ENCODE measurements around the gene BORCS8.

Gene BORCS8

GRCh38 chr19:19162495-19162894 is 29.5 kb downstream of the BORCS8 start:
- DNase-seq: no peak
- no peak overlapping the region for H3K27ac ChIP-seq
- H3K4me3 ChIP-seq (ENCODE audit: low read depth, low read length): no peak overlapping the region
- no peaks in the 10 kb centered on the region for H3K27me3 ChIP-seq (replicated peaks)
- no peak for TF ChIP-seq CTCF (IDR thresholded peaks at IDR 0.05; ENCODE audit: low read depth, low read length, missing control alignments)
- no peaks in the 10 kb centered on the region for H3K36me3 ChIP-seq (replicated peaks)
- in situ Hi-C loops (cut with HindIII; ENCODE audit: low pct_ligation_motif_present, low sequenced_read_pairs): no loop called here

- DNase-seq: no peak
- in situ Hi-C loops (cut with HindIII; ENCODE audit: low pct_ligation_motif_present, low sequenced_read_pairs): no loop called here
- Histone ChIP-seq H3K36me3 (replicated peaks) (no peaks in the 10 kb centered on the region), H3K27ac (no peak overlapping the region), H3K27me3 (replicated peaks) (no peaks in the 10 kb centered on the region), H3K4me3 (ENCODE audit: low read depth, low read length) (no peak overlapping the region)
- TF ChIP-seq CTCF (IDR thresholded peaks at IDR 0.05; ENCODE audit: low read depth, low read length, missing control alignments): no peak
Measured at GRCh38 chr19:19160461-19161035, 31.4 kb downstream of the BORCS8 start.

GRCh38 chr19:19159534-19159933 is 32.4 kb downstream of the BORCS8 start:
- H3K36me3 ChIP-seq (replicated peaks): no peaks in the 10 kb centered on the region
- no peak for TF ChIP-seq CTCF (IDR thresholded peaks at IDR 0.05; ENCODE audit: low read depth, low read length, missing control alignments)
- no peak for DNase-seq
- no peak overlapping the region for H3K27ac ChIP-seq
- in situ Hi-C loops (cut with HindIII; ENCODE audit: low pct_ligation_motif_present, low sequenced_read_pairs): no loop called here
- H3K27me3 ChIP-seq (replicated peaks): no peaks in the 10 kb centered on the region
- H3K4me3 ChIP-seq (ENCODE audit: low read depth, low read length): no peak overlapping the region

- Histone ChIP-seq H3K4me3 (ENCODE audit: low read depth, low read length) (no peak overlapping the region), H3K36me3 (replicated peaks) (no peaks in the 10 kb centered on the region), H3K27ac (no peak overlapping the region), H3K27me3 (replicated peaks) (no peaks in the 10 kb centered on the region)
- TF ChIP-seq CTCF (IDR thresholded peaks at IDR 0.05; ENCODE audit: low read depth, low read length, missing control alignments): no peak
- DNase-seq: no peak
- in situ Hi-C loops (cut with HindIII; ENCODE audit: low pct_ligation_motif_present, low sequenced_read_pairs): no loop called here
Measured at GRCh38 chr19:19157808-19158207, 34.1 kb downstream of the BORCS8 start.

GRCh38 chr19:19155495-19156219 is 36.3 kb downstream of the BORCS8 start:
- H3K27me3 ChIP-seq (replicated peaks): no peaks in the 10 kb centered on the region
- no peak overlapping the region for H3K4me3 ChIP-seq (ENCODE audit: low read depth, low read length)
- no peaks in the 10 kb centered on the region for H3K36me3 ChIP-seq (replicated peaks)
- no peak for TF ChIP-seq CTCF (IDR thresholded peaks at IDR 0.05; ENCODE audit: low read depth, low read length, missing control alignments)
- in situ Hi-C loops (cut with HindIII; ENCODE audit: low pct_ligation_motif_present, low sequenced_read_pairs): no loop called here
- DNase-seq: no peak
- H3K27ac ChIP-seq: no peak overlapping the region

All from brain microvascular endothelial cell (primary cell).